A673 (cell line): ENCODE measurements around the gene NFATC4. TPM values are rescaled to one million over a fixed set of nuclear protein-coding genes. Genes with fewer than 3 reads are reported as not detected.
"Not testable (repeated sequence)": the region's sequence is repeated elsewhere in the genome, so short reads cannot be mapped to it uniquely, and the experiment has no call there.

Source experiments
- BruUV-seq: library from RNA; stranded (reverse); fragments of 400-500 nt; replicated peaks from 2 replicates; lab custom pipeline; 2021; lab: Mats Ljungman, UMichigan
- CTCF ChIA-PET: fragments of 300-600 bp; sonication (Branson Sonifier 250); formaldehyde crosslinking; loops from one replicate; lab custom pipeline; 2022; ENCODE audit warnings: antibody characterized with exemption; lab: Charles Lee
- POLR2A ChIA-PET: fragments of 300-600 bp; sonication (Branson Sonifier 250); formaldehyde crosslinking; loops from one replicate; lab custom pipeline; 2022; ENCODE audit warnings: antibody characterized with exemption; ENCODE audit not compliant: low non-redundant PET; lab: Charles Lee
- DNase-seq: peaks from one replicate; pipeline ENCODE4 v3.0.0-alpha.2; 2015; ENCODE audit warnings: low spot score
- H3K27ac ChIP-seq: fragments of 200-600 bp; sonication (generic); 2 replicates; pipeline ENCODE4 v1.5.1; 2016; ENCODE audit warnings: mixed run types, low read depth, mild to moderate bottlenecking, mixed read lengths, antibody characterized with exemption, low read length; ENCODE audit not compliant: poor library complexity, severe bottlenecking
- H3K27me3 ChIP-seq: fragments of 200-600 bp; sonication (generic); replicated peaks from 2 replicates; pipeline ENCODE4 v1.6.1; 2017; ENCODE audit warnings: mixed run types, low read depth, mild to moderate bottlenecking, mixed read lengths, antibody characterized with exemption, low read length; ENCODE audit not compliant: insufficient read depth, poor library complexity
- H3K36me3 ChIP-seq: fragments of 200-600 bp; sonication (generic); 2 replicates; pipeline ENCODE4 v1.6.1; 2016; ENCODE audit warnings: mixed run types, mild to moderate bottlenecking, mixed read lengths, antibody characterized with exemption, low read length; ENCODE audit not compliant: insufficient read depth, poor library complexity, severe bottlenecking
- H3K4me1 ChIP-seq: fragments of 200-600 bp; sonication (generic); 2 replicates; pipeline ENCODE4 v1.6.1; 2017; ENCODE audit warnings: mixed run types, mild to moderate bottlenecking, mixed read lengths, antibody characterized with exemption, low read length; ENCODE audit not compliant: insufficient read depth, poor library complexity, severe bottlenecking
- H3K4me3 ChIP-seq: fragments of 200-600 bp; sonication (generic); 2 replicates; pipeline ENCODE4 v1.5.1; 2016; ENCODE audit warnings: low read depth, mixed run types, mild to moderate bottlenecking, mixed read lengths, low read length; ENCODE audit not compliant: poor library complexity, severe bottlenecking
- H3K9me3 ChIP-seq: fragments of 200-600 bp; sonication (generic); 2 replicates; pipeline ENCODE4 v1.6.1; 2016; ENCODE audit warnings: mixed run types, low read depth, mild to moderate bottlenecking, mixed read lengths, antibody characterized with exemption, low read length; ENCODE audit not compliant: poor library complexity, severe bottlenecking
- EZH2 ChIP-seq: fragments of 200-600 bp; sonication (generic); IDR thresholded peaks from 2 replicates; pipeline ENCODE4 v1.6.1; 2017; ENCODE audit warnings: borderline replicate concordance, low read depth, mild to moderate bottlenecking, mixed read lengths, antibody characterized with exemption, low read length; ENCODE audit not compliant: poor library complexity, severe bottlenecking
- intact Hi-C: fragments of 100-400 bp; cut with micrococcal nuclease; formaldehyde crosslinking; loops from one replicate; pipeline ENCODE4 v1.10.0; 2022; ENCODE audit not compliant: unreplicated experiment
- total RNA-seq: library from RNA; stranded (reverse); gene quantifications from 2 replicates; pipeline ENCODE4 v1.2.3, GENCODE V29; 2021
- TF ChIP-seq, protein P1 (sequence below): fragments of 300-800, 200-600 bp; sonication (generic); conservative IDR thresholded peaks from 2 replicates; pipeline ENCODE4 v1.5.1; 2017; ENCODE audit warnings: low read depth, mild to moderate bottlenecking, antibody characterized with exemption, low read length, moderate library complexity, mixed read lengths

The NFATC4 gene
- total RNA-seq, 1 experiment from 2014 or later, result 38.1 TPM

DNA sequence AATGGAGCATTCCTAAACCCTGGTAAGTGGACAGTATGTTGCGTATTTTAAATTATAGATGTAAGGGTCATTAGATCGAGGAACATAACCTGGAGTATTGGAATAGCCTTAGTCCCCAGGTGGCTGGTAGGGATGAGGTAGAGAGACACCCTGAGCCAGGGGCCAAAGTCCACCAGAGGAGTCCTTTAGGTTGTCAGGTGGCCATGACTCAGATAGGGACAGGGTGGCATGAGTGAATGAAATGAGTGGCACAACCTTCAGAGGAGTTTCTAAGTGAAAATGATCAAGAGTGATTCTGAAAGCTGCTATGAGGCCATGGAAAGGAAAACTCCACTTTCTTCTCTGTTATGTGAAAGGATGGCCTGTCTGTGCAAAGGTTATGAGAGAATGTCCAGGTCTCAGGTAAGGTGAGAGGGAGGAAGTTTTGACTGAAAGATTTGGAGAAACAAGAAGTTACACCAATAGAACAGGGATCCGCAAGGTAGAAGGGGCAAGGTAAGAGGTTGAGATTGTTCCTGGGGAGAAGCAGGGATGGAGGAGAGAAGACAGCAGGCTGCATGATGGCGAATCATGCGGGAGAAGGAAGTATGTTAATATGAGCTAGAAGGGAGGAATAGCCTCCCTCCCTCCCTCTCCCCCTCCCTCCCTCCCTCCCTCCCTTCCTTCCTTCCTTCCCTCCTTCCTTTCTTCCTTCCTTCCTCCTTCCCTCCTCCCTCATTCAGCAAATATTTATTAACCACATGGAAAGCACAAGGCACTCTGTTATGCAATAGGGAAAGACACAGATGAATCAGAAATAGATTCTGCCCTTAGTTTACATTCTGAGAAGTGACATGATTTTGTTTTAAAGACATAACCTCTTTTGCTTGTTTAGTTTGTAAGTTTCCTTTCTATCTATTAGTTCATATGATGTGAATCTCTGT is 14.2 kb upstream of the NFATC4 start:
- no peak overlapping the region for H3K4me3 ChIP-seq
- H3K27ac ChIP-seq, result no peak overlapping the region
- H3K9me3 ChIP-seq, result no peaks in the 10 kb centered on the region
- DNase-seq, result no peak
- H3K36me3 ChIP-seq, result no peaks in the 10 kb centered on the region
- intact Hi-C loops, result no loop called here
- H3K4me1 ChIP-seq, result peaks cover 7% of the 10 kb centered on the region
- ChIA-PET POLR2A (no interaction called here), CTCF (no interaction called here)
- BruUV-seq, result no TSS peak
- H3K27me3 ChIP-seq, result no peaks in the 10 kb centered on the region
- no peak for TF ChIP-seq EZH2
- TF ChIP-seq, protein P1, sequence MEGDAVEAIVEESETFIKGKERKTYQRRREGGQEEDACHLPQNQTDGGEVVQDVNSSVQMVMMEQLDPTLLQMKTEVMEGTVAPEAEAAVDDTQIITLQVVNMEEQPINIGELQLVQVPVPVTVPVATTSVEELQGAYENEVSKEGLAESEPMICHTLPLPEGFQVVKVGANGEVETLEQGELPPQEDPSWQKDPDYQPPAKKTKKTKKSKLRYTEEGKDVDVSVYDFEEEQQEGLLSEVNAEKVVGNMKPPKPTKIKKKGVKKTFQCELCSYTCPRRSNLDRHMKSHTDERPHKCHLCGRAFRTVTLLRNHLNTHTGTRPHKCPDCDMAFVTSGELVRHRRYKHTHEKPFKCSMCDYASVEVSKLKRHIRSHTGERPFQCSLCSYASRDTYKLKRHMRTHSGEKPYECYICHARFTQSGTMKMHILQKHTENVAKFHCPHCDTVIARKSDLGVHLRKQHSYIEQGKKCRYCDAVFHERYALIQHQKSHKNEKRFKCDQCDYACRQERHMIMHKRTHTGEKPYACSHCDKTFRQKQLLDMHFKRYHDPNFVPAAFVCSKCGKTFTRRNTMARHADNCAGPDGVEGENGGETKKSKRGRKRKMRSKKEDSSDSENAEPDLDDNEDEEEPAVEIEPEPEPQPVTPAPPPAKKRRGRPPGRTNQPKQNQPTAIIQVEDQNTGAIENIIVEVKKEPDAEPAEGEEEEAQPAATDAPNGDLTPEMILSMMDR, result no peak

DNA sequence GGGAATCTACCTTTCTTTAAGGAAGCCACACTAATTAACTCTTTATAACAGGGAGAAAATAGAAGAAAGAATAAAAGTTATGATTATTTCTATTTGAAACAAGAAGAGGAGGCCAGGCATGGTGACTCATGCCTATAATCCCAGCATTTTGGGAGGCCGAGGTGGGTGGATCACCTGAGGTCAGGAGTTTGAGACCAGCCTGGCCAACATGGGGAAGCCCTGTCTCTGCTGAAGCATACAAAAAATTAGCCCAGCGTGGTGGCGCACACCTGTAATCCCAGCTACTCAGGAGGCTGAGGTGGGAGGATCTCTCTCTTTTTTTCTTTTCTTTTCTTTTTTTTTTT is 13.5 kb upstream of the NFATC4 start:
- H3K36me3 ChIP-seq, DNase-seq, H3K27me3 ChIP-seq, CTCF ChIA-PET, POLR2A ChIA-PET, H3K4me1 ChIP-seq, H3K4me3 ChIP-seq, H3K27ac ChIP-seq, H3K9me3 ChIP-seq, intact Hi-C loops, BruUV-seq: not testable (repeated sequence)

- CTCF ChIA-PET, result no interaction called here
- TF ChIP-seq EZH2, result no peak
- TF ChIP-seq, protein P1, result no peak
- intact Hi-C loops, result no loop called here
Measured at GRCh38 chr14:24355009-24355408, 13.0 kb upstream of the NFATC4 start.

More at GRCh38 chr14:24355009-24355408, 13.0 kb upstream of the NFATC4 start:
- no peak for DNase-seq
- no TSS peak for BruUV-seq
- Histone ChIP-seq H3K36me3 (no peaks in the 10 kb centered on the region), H3K4me3 (no peak overlapping the region), H3K27me3 (no peaks in the 10 kb centered on the region), H3K27ac (no peak overlapping the region), H3K9me3 (no peaks in the 10 kb centered on the region), H3K4me1 (peaks cover 7% of the 10 kb centered on the region)
- POLR2A ChIA-PET, result no interaction called here
